Measurements from ENCODE around the gene NFYC. TPM values are rescaled to one million over a fixed set of nuclear protein-coding genes. Genes with fewer than 3 reads are reported as not detected.

Gene NFYC
- total and polyA plus RNA-seq, 8 donors: 23.3 to 76.4 (median 40.9) TPM

GRCh38 chr1:40796939-40797667, 105.6 kb downstream of the NFYC start:
- H3K27me3 ChIP-seq: no peaks in the 10 kb centered on the region
- peak overlapping the region in 3 of 5 donors; percentile 32 to 58 (median 52) for H3K27ac ChIP-seq
- no peaks in the 10 kb centered on the region for H3K9me3 ChIP-seq
- no peak for DNase-seq
- H3K36me3 ChIP-seq: no peaks in the 10 kb centered on the region
- TF ChIP-seq POLR2A (IDR thresholded peaks at IDR 0.05) (no peak), EP300 (IDR thresholded peaks at IDR 0.05) (no peak), POLR2AphosphoS5 (IDR thresholded peaks at IDR 0.05) (no peak), CTCF (IDR thresholded peaks at IDR 0.05) (no peak)
- no peak overlapping the region for H3K4me3 ChIP-seq
- WGBS, 5 donors: 52 to 79% (median 72%) methylated on average over 9 of the region's 9 CpGs
- H3K4me1 ChIP-seq: peaks cover 30 to 67% (median 50%) of the 10 kb centered on the region in 4 donors
- intact Hi-C loops (cut with DNase I; ENCODE audit: low total_unique reads): no loop called here

GRCh38 chr1:40797668-40798010, 106.1 kb downstream of the NFYC start:
- WGBS, 5 donors: 76 to 95% (median 90%) methylated on average over 2 to 3 of the region's 3 CpGs
- Histone ChIP-seq H3K27me3 (no peaks in the 10 kb centered on the region), H3K27ac (peak overlapping the region in 3 of 5 donors; percentile 32 to 58 (median 52)), H3K9me3 (no peaks in the 10 kb centered on the region), H3K4me3 (no peak overlapping the region), H3K36me3 (no peaks in the 10 kb centered on the region), H3K4me1 (peaks cover 30 to 72% (median 55%) of the 10 kb centered on the region in 4 donors)
- no peak for TF ChIP-seq POLR2AphosphoS5 (IDR thresholded peaks at IDR 0.05)
- TF ChIP-seq EP300 (IDR thresholded peaks at IDR 0.05): no peak
- no peak for TF ChIP-seq CTCF (IDR thresholded peaks at IDR 0.05)
- TF ChIP-seq POLR2A (IDR thresholded peaks at IDR 0.05): no peak
- intact Hi-C loops (cut with DNase I; ENCODE audit: low total_unique reads): no loop called here
- DNase-seq: no peak

- no peaks in the 10 kb centered on the region for H3K9me3 ChIP-seq
- DNase-seq: peak in 1 of 2 donors; percentile 30
- no peaks in the 10 kb centered on the region for H3K27me3 ChIP-seq
- WGBS, 5 donors: 57 to 71% (median 62%) methylated on average over 7 to 8 of the region's 8 CpGs
- H3K4me3 ChIP-seq: no peak overlapping the region
- H3K27ac ChIP-seq: peak overlapping the region in 3 of 5 donors; percentile 52 to 58 (median 58)
- TF ChIP-seq EP300 (IDR thresholded peaks at IDR 0.05): no peak
- TF ChIP-seq CTCF (IDR thresholded peaks at IDR 0.05): no peak
- no peak for TF ChIP-seq POLR2A (IDR thresholded peaks at IDR 0.05)
- TF ChIP-seq POLR2AphosphoS5 (IDR thresholded peaks at IDR 0.05): no peak
- H3K36me3 ChIP-seq: no peaks in the 10 kb centered on the region
- peaks cover 30 to 82% (median 62%) of the 10 kb centered on the region in 4 donors for H3K4me1 ChIP-seq
- intact Hi-C loops (cut with DNase I; ENCODE audit: low total_unique reads): no loop called here
Measured at GRCh38 chr1:40798366-40799281, 107.1 kb downstream of the NFYC start.

- Histone ChIP-seq H3K4me1 (peaks cover 30 to 83% (median 64%) of the 10 kb centered on the region in 4 donors), H3K9me3 (no peaks in the 10 kb centered on the region), H3K27ac (peak overlapping the region in 3 of 5 donors; percentile 42 to 58 (median 58)), H3K4me3 (no peak overlapping the region), H3K27me3 (no peaks in the 10 kb centered on the region), H3K36me3 (no peaks in the 10 kb centered on the region)
- no peak for TF ChIP-seq POLR2AphosphoS5 (IDR thresholded peaks at IDR 0.05)
- no peak for TF ChIP-seq EP300 (IDR thresholded peaks at IDR 0.05)
- no peak for TF ChIP-seq POLR2A (IDR thresholded peaks at IDR 0.05)
- TF ChIP-seq CTCF (IDR thresholded peaks at IDR 0.05): no peak
- DNase-seq: peak; percentile 77 to 79
- 28 to 49% (median 40%) methylated on average over 7 to 9 of the region's 9 CpGs for WGBS, 5 donors
- intact Hi-C loops (cut with DNase I; ENCODE audit: low total_unique reads): no loop called here
Measured at GRCh38 chr1:40799351-40799867, 107.9 kb downstream of the NFYC start.

Measured in stomach (tissue), 9 donors.